ENCODE measurements around the gene DNAH17.

The DNAH17 gene

DNA sequence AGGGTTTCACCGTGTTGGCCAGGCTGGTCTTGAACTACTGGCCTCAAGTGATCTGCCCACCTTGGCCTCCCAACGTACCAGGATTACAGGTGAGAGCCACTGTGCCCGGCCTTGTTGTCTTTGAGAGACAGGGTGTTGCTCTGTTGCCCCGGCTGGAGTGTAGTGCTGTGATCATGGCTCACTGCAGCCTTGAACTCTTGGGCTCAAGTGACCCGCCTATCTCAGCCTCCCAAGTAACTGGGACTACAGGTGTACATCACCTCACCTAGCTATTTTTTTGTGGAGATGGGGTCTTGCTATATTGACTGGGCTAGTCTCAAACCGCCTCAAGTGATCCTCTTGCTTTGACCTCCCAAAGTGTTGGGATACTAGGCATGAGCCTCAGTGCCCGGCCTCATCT is 130.4 kb downstream of the DNAH17 start:
- TF ChIP-seq, protein P1, sequence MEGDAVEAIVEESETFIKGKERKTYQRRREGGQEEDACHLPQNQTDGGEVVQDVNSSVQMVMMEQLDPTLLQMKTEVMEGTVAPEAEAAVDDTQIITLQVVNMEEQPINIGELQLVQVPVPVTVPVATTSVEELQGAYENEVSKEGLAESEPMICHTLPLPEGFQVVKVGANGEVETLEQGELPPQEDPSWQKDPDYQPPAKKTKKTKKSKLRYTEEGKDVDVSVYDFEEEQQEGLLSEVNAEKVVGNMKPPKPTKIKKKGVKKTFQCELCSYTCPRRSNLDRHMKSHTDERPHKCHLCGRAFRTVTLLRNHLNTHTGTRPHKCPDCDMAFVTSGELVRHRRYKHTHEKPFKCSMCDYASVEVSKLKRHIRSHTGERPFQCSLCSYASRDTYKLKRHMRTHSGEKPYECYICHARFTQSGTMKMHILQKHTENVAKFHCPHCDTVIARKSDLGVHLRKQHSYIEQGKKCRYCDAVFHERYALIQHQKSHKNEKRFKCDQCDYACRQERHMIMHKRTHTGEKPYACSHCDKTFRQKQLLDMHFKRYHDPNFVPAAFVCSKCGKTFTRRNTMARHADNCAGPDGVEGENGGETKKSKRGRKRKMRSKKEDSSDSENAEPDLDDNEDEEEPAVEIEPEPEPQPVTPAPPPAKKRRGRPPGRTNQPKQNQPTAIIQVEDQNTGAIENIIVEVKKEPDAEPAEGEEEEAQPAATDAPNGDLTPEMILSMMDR (IDR thresholded peaks at IDR 0.05; ENCODE audit: unreplicated experiment in 3 of 3): no peak
- Mint-ChIP-seq H3K4me3 (no peak overlapping the region), H3K9me3 (no peaks in the 10 kb centered on the region), H3K36me3 (ENCODE audit: low read depth) (no peaks in the 10 kb centered on the region), H3K27me3 (ENCODE audit: low read depth) (peaks cover 1% of the 10 kb centered on the region), H3K27ac (no peak overlapping the region), H3K4me1 (peaks cover 17% of the 10 kb centered on the region)

DNA sequence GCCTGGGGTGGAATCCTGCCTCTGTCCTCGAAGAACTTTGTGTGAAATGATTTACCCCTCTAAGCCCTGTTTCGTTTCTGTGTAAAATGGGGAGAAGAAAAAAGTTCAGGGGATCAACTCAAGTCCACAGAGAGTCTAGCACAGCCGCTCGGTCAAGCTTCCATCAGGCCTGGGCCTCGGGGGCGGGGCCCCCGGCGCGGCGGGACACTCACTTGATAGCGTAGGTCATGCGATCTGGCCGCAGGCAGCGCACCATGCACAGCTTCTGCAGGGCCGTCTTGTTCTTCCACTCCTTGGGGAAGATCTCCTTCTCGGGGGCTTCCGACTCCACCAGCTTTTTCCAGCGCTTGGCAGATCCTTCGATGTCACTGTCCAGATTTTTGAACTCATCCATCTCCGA is 132.8 kb downstream of the DNAH17 start:
- no peaks in the 10 kb centered on the region for H3K36me3 Mint-ChIP-seq (ENCODE audit: low read depth)
- TF ChIP-seq, protein P1 (IDR thresholded peaks at IDR 0.05; ENCODE audit: unreplicated experiment in 3 of 3): no peak
- no peak overlapping the region for H3K27ac Mint-ChIP-seq
- H3K27me3 Mint-ChIP-seq (ENCODE audit: low read depth): no peaks in the 10 kb centered on the region
- H3K9me3 Mint-ChIP-seq: no peaks in the 10 kb centered on the region
- H3K4me1 Mint-ChIP-seq: peaks cover 4% of the 10 kb centered on the region
- no peak overlapping the region for H3K4me3 Mint-ChIP-seq

DNA sequence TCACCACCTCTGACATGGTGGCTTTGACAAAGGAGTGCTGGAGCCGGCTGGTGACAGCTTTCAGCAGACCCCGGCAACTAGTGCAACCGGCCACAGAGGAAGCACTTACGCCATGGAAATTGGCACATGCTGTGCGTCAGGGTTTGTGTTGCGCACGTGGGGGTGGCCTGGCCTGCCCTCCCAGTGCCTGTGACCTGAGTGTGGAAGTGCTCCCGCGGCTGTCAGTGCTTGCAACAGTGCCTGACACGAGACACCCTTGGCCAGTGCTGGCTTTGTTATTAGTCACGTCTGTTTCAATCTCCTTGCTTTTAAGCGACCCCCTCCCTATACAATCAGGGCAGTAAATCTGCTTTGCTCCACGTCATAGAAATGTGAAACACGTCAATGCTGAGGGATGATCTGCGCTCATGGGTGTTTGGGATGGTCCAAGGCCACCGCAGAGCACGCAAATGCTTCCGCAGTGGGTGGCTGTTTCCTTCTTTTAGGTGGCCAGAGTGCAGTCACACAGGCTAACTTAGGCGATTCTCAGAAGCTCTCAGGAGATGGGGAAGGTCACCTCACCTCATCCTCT is 134.5 kb downstream of the DNAH17 start:
- H3K4me1 Mint-ChIP-seq: peaks cover 4% of the 10 kb centered on the region
- peaks cover 4% of the 10 kb centered on the region for H3K27me3 Mint-ChIP-seq (ENCODE audit: low read depth)
- no peaks in the 10 kb centered on the region for H3K36me3 Mint-ChIP-seq (ENCODE audit: low read depth)
- no peaks in the 10 kb centered on the region for H3K9me3 Mint-ChIP-seq
- no peak overlapping the region for H3K4me3 Mint-ChIP-seq
- no peak overlapping the region for H3K27ac Mint-ChIP-seq
- TF ChIP-seq, protein P1 (IDR thresholded peaks at IDR 0.05; ENCODE audit: unreplicated experiment in 3 of 3): no peak

DNA sequence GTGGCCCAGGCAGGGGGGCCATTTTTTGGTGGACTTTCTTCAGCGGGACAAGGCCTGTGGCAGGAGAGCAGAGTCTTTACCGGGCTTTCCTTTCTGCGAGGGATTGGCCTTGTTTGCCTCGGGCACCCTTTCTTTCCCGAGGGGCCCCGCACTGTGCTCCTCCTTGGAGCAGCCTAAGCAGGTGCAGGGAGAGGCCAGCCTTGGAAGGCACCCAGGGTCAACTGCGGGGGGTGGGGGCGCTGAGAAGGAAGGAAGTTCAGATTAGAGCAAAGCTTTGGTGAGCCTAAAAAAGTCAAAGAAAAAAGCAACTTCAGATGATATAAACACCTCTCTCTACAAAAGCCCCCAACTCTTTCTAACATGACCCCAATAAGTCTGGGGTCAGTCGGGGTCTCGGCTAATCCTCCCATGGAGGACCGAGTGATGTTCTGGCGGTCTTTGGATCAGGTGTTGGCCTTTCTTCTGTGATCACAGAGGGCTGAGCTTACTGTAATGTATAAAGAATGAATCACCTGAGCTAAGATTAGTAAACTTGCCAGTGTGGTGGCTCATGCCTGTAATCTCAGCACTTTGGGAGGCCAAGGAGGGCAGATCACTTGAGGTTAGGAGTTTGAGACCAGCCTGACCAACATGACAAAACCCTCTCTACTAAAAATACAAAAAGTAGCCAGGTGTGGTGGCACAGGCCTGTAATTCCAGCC is 135.8 kb downstream of the DNAH17 start:
- no peaks in the 10 kb centered on the region for H3K9me3 Mint-ChIP-seq
- H3K27me3 Mint-ChIP-seq (ENCODE audit: low read depth): peaks cover 4% of the 10 kb centered on the region
- no peak overlapping the region for H3K27ac Mint-ChIP-seq
- H3K4me3 Mint-ChIP-seq: no peak overlapping the region
- TF ChIP-seq, protein P1 (IDR thresholded peaks at IDR 0.05; ENCODE audit: unreplicated experiment in 3 of 3): no peak
- H3K4me1 Mint-ChIP-seq: peaks cover 4% of the 10 kb centered on the region
- no peaks in the 10 kb centered on the region for H3K36me3 Mint-ChIP-seq (ENCODE audit: low read depth)

DNA sequence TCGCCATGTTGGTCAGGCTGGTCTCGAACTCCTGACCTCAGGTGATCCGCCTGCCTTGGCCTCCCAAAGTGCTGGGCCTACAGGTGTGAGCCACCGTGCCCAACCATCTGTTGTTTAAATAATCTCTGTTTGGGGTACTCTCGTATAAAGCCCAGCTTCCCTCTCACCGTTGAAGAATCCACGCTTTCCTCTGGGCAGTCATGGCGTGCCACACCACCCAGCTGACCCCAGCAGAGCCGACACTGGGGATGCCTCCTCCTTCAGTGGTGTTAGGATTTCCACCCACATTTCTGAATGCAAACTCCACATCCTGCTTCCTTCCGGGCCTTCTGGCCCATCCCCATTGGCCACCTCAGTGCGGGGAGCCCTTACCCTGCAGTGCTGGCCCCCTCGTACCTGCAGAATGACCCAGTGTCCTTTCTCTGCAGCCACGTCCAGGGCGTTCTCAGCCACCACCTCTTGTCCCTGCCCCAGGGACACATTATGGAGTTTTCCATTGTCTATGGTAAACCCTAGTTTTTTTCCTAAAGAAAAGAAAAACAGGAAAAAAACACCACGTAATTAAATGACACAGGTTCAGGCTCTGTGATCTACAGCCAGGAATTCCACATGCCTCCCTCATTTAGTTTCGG is 138.4 kb downstream of the DNAH17 start:
- no peak overlapping the region for H3K27ac Mint-ChIP-seq
- no peaks in the 10 kb centered on the region for H3K9me3 Mint-ChIP-seq
- H3K4me3 Mint-ChIP-seq: no peak overlapping the region
- H3K4me1 Mint-ChIP-seq: peaks cover 4% of the 10 kb centered on the region
- no peaks in the 10 kb centered on the region for H3K36me3 Mint-ChIP-seq (ENCODE audit: low read depth)
- peaks cover 7% of the 10 kb centered on the region for H3K27me3 Mint-ChIP-seq (ENCODE audit: low read depth)
- TF ChIP-seq, protein P1 (IDR thresholded peaks at IDR 0.05; ENCODE audit: unreplicated experiment in 3 of 3): no peak
